Gastroesophageal sphincter (tissue), 3 donors: ENCODE results near the gene RAPGEF5.

ENCODE experiments used
- EP300 ChIP-seq: sonication (generic); formaldehyde crosslinking; IDR thresholded peaks from one replicate; pipeline ENCODE4 v1.6.1; 2017; ENCODE audit warnings: antibody characterized with exemption, mild to moderate bottlenecking
- TF ChIP-seq, protein P1 (sequence below), 4 experiments: fragments of 200-600 bp in 2 of 4; fragments of 450-650 bp in 2 of 4; sonication (generic) in 1 of 4; IDR thresholded peaks; one replicate each; pipeline ENCODE4 v1.5.1; 2017 to 2019; ENCODE audit warnings: antibody characterized with exemption in 4 of 4, mild to moderate bottlenecking in 2 of 4, moderate library complexity in 2 of 4

DNA sequence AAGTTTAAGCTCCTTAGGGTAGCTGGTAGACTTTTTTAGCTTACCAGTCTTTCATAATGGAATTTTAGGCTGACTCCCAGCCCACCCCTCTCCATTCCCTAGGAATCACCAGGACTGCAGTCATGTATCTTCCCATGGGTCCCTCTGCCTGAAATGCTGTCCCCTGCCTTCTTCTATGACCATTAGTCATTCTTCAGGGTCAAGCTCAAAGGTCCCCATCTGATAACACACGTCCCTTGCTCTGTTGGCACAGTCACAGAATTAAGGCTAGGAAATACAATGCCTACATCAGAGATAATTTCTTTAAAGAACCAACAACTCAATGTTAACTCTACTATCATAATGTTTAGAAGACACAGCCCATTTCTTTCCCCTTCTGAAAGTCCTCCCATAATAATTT, 140.6 kb downstream of the RAPGEF5 start:
- TF ChIP-seq, protein P1, sequence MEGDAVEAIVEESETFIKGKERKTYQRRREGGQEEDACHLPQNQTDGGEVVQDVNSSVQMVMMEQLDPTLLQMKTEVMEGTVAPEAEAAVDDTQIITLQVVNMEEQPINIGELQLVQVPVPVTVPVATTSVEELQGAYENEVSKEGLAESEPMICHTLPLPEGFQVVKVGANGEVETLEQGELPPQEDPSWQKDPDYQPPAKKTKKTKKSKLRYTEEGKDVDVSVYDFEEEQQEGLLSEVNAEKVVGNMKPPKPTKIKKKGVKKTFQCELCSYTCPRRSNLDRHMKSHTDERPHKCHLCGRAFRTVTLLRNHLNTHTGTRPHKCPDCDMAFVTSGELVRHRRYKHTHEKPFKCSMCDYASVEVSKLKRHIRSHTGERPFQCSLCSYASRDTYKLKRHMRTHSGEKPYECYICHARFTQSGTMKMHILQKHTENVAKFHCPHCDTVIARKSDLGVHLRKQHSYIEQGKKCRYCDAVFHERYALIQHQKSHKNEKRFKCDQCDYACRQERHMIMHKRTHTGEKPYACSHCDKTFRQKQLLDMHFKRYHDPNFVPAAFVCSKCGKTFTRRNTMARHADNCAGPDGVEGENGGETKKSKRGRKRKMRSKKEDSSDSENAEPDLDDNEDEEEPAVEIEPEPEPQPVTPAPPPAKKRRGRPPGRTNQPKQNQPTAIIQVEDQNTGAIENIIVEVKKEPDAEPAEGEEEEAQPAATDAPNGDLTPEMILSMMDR (IDR thresholded peaks at IDR 0.05), result no peak
- TF ChIP-seq EP300, result no peak
